22Rv1 (cell line): ENCODE measurements around the gene CRB3.
A peak's percentile ranks its signal among the peaks of the same experiment; 100 is the strongest.

Source experiments
- H3K27ac ChIP-seq: fragments of 450-650 bp; 2 replicates; pipeline ENCODE4 v1.5.1; 2017
- ZFX ChIP-seq: fragments of 450-650 bp; IDR thresholded peaks from 2 replicates; pipeline ENCODE4 v1.6.1; 2017; ENCODE audit warnings: antibody characterized with exemption, borderline replicate concordance
- TF ChIP-seq, protein P1 (sequence below): fragments of 450-650 bp; IDR thresholded peaks from 2 replicates; pipeline ENCODE4 v1.5.1; 2017; ENCODE audit warnings: mild to moderate bottlenecking

CRB3 gene

DNA sequence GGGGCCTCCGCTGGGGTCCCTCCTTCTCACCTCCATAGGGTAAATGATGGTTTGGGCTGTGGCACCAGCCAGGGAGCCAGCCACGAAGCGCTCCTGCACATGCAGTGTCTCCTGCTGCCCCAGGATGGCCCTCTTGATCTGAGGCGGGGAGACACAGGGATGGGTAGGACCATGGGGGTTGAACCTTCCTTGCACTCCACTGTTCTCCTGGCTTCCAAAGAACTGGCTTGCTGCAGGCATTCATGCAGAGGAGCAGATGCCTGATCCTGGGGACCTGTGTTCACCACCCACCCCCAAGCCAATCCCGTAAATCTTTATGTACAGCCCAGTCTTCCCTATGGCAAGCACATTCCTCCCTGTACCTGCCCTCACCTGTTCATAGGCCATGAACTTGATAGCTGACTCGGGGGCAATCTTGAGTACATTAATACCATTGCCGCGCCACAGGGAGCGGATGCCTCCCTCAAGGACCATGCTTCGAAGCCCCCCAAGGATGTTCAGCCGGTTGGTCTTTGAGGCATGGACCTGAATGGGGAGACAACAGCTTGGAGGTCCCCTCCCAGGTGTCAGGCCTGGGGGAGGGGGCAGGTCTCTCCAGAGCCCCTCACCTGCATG, 10.0 kb upstream of the CRB3 start:
- TF ChIP-seq, protein P1, sequence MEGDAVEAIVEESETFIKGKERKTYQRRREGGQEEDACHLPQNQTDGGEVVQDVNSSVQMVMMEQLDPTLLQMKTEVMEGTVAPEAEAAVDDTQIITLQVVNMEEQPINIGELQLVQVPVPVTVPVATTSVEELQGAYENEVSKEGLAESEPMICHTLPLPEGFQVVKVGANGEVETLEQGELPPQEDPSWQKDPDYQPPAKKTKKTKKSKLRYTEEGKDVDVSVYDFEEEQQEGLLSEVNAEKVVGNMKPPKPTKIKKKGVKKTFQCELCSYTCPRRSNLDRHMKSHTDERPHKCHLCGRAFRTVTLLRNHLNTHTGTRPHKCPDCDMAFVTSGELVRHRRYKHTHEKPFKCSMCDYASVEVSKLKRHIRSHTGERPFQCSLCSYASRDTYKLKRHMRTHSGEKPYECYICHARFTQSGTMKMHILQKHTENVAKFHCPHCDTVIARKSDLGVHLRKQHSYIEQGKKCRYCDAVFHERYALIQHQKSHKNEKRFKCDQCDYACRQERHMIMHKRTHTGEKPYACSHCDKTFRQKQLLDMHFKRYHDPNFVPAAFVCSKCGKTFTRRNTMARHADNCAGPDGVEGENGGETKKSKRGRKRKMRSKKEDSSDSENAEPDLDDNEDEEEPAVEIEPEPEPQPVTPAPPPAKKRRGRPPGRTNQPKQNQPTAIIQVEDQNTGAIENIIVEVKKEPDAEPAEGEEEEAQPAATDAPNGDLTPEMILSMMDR, result no peak
- no peak overlapping the region for H3K27ac ChIP-seq

DNA sequence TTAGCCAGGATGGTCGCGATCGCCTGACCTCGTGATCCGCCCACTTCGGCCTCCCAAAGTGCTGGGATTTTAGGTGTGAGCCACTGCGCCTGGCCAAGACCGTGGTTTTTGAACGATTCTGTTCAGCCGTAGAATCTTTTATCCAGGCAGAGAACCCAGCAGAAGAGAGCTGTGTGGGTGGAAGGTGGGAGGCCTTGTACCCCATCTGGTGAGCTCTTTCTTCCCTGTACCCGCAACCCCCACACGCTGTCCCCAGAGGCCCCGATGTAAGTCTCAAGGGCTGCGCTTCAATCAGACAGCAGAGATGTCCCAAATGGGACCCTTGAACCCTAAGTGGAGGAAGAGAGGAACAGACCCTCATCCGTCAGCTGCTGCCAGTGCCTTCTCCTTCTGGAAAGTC, 8.1 kb upstream of the CRB3 start:
- no peak for TF ChIP-seq ZFX
- TF ChIP-seq, protein P1, result no peak

DNA sequence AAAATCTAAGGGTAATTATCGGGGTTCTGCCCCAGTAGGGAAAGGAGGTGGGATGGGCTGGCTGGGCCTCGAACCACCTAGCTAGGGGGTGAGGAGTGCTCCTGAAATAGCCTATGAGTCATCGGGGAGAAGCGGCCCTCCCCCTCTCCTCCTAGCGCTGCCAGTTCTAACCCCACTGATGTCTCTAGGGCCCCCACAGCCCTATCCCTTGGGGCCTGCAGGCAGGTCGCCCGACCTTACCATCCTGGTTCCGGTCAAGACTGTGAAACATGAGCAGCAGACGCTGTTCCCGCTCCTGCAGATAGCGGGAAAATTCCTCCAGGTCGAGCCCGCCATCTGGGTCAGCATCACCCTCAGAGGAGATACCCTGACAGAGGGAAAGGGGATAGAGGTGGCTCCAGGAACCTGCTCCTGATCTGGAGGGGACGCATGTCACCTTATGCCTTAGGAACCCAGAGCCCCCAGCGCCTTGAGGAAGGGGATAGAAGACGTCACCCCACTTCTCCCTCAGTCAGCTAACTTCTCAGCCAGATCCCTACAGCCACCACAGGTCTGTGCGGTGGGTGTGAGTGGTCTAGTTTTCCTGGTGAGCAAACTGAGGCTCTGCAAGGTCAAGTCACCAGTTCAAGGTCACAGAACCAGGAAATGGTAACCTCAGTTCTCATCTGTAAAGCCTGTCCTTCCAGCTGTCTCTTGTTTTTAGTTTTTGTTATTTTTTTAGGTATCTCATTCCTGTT, 5.9 kb upstream of the CRB3 start:
- peak overlapping the region; percentile 75 for H3K27ac ChIP-seq
- TF ChIP-seq ZFX, result no peak
- TF ChIP-seq, protein P1, result no peak

More for the DNA sequence above, 8.1 kb upstream of the CRB3 start:
- no peak overlapping the region for H3K27ac ChIP-seq

DNA sequence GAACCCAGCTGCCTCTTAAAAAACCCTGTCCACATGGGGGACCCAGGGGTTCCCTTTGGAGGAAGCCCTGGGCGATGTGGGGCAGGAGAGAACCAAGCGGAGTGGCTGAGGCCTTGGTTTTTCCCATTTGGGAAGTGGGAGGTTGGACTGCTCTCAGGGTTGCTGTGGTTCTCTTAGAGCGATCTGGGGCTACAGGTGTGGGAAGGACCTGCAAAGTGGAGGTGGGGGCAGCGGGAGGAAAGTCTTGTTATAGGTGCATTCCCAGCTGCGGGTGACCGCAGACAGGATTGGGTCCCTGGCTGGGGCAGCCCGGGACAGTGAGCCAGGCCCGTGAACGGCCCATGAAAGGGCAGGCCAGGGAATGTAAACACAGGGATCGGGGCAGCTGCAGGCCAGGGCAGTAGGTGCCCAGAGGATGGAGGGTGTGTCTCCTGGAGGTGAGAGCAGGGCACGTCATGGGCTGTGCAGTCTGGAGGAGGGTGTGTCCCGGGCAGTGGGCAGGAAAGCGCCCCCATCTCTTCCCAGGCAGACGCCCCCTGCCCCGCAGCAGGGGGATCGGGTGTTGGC, 5.3 kb upstream of the CRB3 start:
- H3K27ac ChIP-seq, result peak overlapping the region; percentile 75
- TF ChIP-seq, protein P1, result no peak
- no peak for TF ChIP-seq ZFX

DNA sequence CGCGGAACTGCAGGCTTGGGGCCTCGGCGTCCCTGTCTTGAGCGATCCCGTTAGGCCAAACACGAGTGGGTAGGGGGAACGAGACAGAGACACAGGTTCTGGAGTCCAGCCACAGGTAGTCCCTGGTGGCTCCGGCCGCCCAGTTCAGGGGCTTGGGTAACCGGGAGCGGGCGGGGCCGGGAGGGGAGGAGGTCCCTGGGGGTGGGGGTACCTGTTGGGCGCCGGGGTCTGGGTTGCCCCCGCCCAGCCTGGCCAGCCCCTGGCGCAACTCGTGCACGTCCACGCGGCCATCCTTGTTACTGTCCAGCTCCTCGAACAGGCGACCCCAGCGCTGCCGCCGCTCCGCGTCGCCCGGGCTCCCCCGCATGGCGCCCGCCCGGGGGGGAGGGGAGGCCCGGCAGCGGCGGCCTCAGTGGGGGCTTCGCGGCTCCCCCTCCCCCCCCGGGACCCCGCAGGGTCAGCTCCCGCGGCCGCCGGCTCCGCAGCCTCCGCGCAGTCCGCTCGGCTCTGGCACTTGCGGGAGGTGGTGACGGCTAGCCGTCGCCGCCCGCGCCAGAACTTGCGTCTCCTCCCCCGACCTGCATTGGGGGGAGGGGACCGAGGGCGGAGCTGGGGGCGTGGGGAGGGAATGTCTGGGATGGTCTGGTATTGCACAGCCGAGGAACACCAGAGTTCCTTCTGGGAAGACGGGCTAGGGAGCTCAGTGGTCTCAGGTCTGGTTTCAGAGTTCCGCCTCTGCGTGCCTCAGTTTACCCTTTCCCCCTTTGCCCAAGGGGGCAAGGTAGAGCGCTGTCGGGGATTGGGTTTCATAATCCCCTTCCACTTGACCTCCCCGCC, 4.6 kb upstream of the CRB3 start, which contains the start of gene SLC25A23:
Gene SLC25A23 (minus strand): TSS at position 531 of the 837 bp plus-strand sequence. CDS start 164 bp downstream, at position 367.
- peak within 1 kb of the TSS; percentile 75 for H3K27ac ChIP-seq
- TF ChIP-seq, protein P1, result no peak
- no peak for TF ChIP-seq ZFX

DNA sequence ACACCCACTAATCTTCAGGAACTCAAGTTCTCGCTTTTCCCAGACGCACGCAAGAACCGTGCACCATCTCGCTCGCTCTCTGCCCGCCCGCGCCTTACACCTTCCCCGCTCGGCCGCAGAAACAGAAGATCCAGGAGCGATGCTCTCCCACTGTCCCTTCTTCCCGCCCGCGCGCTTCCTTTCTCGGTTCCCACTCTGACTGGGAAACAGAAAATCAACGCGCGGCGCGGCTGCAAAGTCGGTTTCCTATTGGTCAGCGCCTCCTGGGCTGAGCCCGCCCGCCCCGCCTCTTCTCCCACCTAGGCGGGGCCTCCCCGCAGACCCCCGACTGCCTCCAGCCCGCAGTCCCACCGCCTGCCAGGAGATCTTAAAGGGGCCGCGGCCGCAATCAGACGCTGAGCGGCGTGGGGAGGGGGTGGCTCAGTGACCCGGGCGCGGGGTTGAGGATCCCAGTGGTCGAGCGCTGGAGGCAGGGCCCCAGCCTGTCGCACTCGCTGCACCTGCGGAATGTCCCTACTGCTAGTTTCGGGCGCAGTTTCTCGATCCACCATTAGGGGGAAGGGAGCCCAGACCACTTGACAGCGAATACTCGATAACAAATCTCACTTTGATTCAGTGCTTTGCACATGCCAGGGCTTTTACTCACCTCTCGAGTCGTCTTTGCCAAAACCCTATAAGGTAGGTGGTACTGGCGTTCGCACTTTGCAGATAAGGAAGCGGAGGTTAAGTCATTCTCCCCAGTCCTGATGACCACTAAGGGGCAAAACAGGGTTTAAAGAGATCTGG, 3.8 kb upstream of the CRB3 start:
- TF ChIP-seq, protein P1, result peak; percentile 58
- no peak for TF ChIP-seq ZFX
- H3K27ac ChIP-seq, result peak overlapping the region; percentile 75
